ENCODE measurements around the gene DPP6.

GRCh38 chr7:154394804-154395203 lies 342.6 kb downstream of the DPP6 start:
- TF ChIP-seq CTCF (IDR thresholded peaks at IDR 0.05) = no peak
- TF ChIP-seq POLR2A (IDR thresholded peaks at IDR 0.05) = no peak
- no peak for TF ChIP-seq EP300 (IDR thresholded peaks at IDR 0.05)
- no peak for TF ChIP-seq POLR2AphosphoS5 (IDR thresholded peaks at IDR 0.05)
